IMR-90 (cell line): ENCODE measurements around the gene OSBPL1A. TPM values are rescaled to one million over a fixed set of nuclear protein-coding genes. Genes with fewer than 3 reads are reported as not detected.
A peak's percentile ranks its signal among the peaks of the same experiment; 100 is the strongest.

Experiments used
- ATAC-seq: fragments of 200-7000 bp; cut with Tn5 transposase; 2 replicates; pipeline ENCODE4 v1.9.1; 2020; ENCODE audit warnings: low read depth, mild to moderate bottlenecking, moderate library complexity
- BruUV-seq: library from RNA; stranded (reverse); fragments of 400-500 nt; replicated peaks from 2 replicates; lab custom pipeline; 2021; lab: Mats Ljungman, UMichigan
- CTCF ChIA-PET: fragments of 300-600 bp; formaldehyde crosslinking; extraction: SDS; loops from one replicate; lab custom pipeline; 2021; ENCODE audit warnings: antibody characterized with exemption; lab: Yijun Ruan, JAX
- POLR2A ChIA-PET: fragments of 300-600 bp; sonication (Branson Sonifier 250); formaldehyde crosslinking; loops from one replicate; lab custom pipeline; 2022; ENCODE audit warnings: antibody characterized with exemption; ENCODE audit not compliant: unreplicated experiment; lab: Charles Lee
- DNase-seq: peaks from one replicate; pipeline ENCODE4 v3.0.0; 2013
- H2AFZ ChIP-seq: replicated peaks from 2 replicates; pipeline ENCODE3; 2013; ENCODE audit warnings: low read length, mild to moderate bottlenecking; ENCODE audit not compliant: poor library complexity
- H2AK5ac ChIP-seq: 2 replicates; pipeline ENCODE4 v1.6.1; 2013; ENCODE audit warnings: low read depth, low read length, inconsistent platforms
- H2AK9ac ChIP-seq: replicated peaks from 2 replicates; pipeline ENCODE3; 2013; ENCODE audit warnings: mild to moderate bottlenecking, low read depth, low read length, moderate library complexity; ENCODE audit not compliant: poor library complexity
- H2BK120ac ChIP-seq: 2 replicates; pipeline ENCODE4 v1.6.1; 2013; ENCODE audit warnings: low read depth, low read length, inconsistent platforms
- H2BK15ac ChIP-seq: 3 replicates; pipeline ENCODE4 v1.6.1; 2013; ENCODE audit warnings: low read depth, low read length, inconsistent platforms
- H2BK20ac ChIP-seq: 2 replicates; pipeline ENCODE4 v1.6.1; 2013; ENCODE audit warnings: low read depth, mild to moderate bottlenecking, inconsistent platforms, low read length, moderate library complexity
- H2BK5ac ChIP-seq: 2 replicates; pipeline ENCODE4 v1.6.1; 2013; ENCODE audit warnings: mild to moderate bottlenecking, low read depth, low read length, inconsistent platforms; ENCODE audit not compliant: poor library complexity, severe bottlenecking
- H3K14ac ChIP-seq: replicated peaks from 2 replicates; pipeline ENCODE4 v1.6.1; 2013; ENCODE audit warnings: low read depth, low read length, inconsistent platforms
- H3K18ac ChIP-seq: 2 replicates; pipeline ENCODE4 v1.6.1; 2013; ENCODE audit warnings: low read depth, low read length, control low read depth
- H3K23ac ChIP-seq: 2 replicates; pipeline ENCODE4 v1.6.1; 2013; ENCODE audit warnings: low read depth, low read length, inconsistent platforms
- H3K27ac ChIP-seq: 2 replicates; pipeline ENCODE4 v1.5.1; 2013; ENCODE audit warnings: mild to moderate bottlenecking, control low read depth, low read length; ENCODE audit not compliant: insufficient read depth
- H3K27me3 ChIP-seq: 2 replicates; pipeline ENCODE4 v1.6.1; 2013; ENCODE audit warnings: low read length; ENCODE audit not compliant: control insufficient read depth, insufficient read depth
- H3K36me3 ChIP-seq: 2 replicates; pipeline ENCODE4 v1.6.1; 2013; ENCODE audit warnings: low read length, mixed read lengths; ENCODE audit not compliant: control insufficient read depth, insufficient read depth
- H3K4ac ChIP-seq: 2 replicates; pipeline ENCODE4 v1.6.1; 2013; ENCODE audit warnings: low read depth, low read length, inconsistent platforms
- H3K4me1 ChIP-seq: 2 replicates; pipeline ENCODE4 v1.6.1; 2013; ENCODE audit warnings: low read length, mixed read lengths; ENCODE audit not compliant: control insufficient read depth, insufficient read depth
- H3K4me2 ChIP-seq: 2 replicates; pipeline ENCODE4 v1.6.1; 2013; ENCODE audit warnings: low read depth, mild to moderate bottlenecking, control low read depth, low read length, moderate library complexity
- H3K4me3 ChIP-seq: 2 replicates; pipeline ENCODE4 v1.5.1; 2013; ENCODE audit warnings: low read depth, mild to moderate bottlenecking, control low read depth, low read length, moderate library complexity; ENCODE audit not compliant: insufficient read depth
- H3K56ac ChIP-seq: 2 replicates; pipeline ENCODE4 v1.6.1; 2013; ENCODE audit warnings: low read length, inconsistent platforms; ENCODE audit not compliant: insufficient read depth; ENCODE audit errors: extremely low read depth
- H3K79me1 ChIP-seq, 2 experiments: 2 replicates each; pipeline ENCODE4 v1.6.1; 2013; ENCODE audit warnings: low read length in 2 of 2, inconsistent platforms in 1 of 2, low read depth in 1 of 2
- H3K9ac ChIP-seq: 2 replicates; pipeline ENCODE4 v1.6.1; 2013; ENCODE audit warnings: low read depth, low read length, control low read depth
- H3K9me1 ChIP-seq: 2 replicates; pipeline ENCODE4 v1.6.1; 2013; ENCODE audit warnings: low read length, inconsistent platforms; ENCODE audit not compliant: insufficient read depth
- H3K9me3 ChIP-seq: 2 replicates; pipeline ENCODE4 v1.6.1; 2013; ENCODE audit warnings: low read length; ENCODE audit not compliant: control insufficient read depth, insufficient read depth
- H4K20me1 ChIP-seq: 2 replicates; pipeline ENCODE4 v1.6.1; 2013; ENCODE audit warnings: low read length, inconsistent platforms; ENCODE audit not compliant: insufficient read depth
- H4K5ac ChIP-seq: 2 replicates; pipeline ENCODE4 v1.6.1; 2013; ENCODE audit warnings: mild to moderate bottlenecking, low read depth, low read length, control low read depth
- H4K8ac ChIP-seq, 2 experiments: 2 replicates each; pipeline ENCODE4 v1.6.1; 2013; ENCODE audit warnings: low read depth in 2 of 2, low read length in 2 of 2, control low read depth in 1 of 2, inconsistent platforms in 1 of 2
- H4K91ac ChIP-seq: 2 replicates; pipeline ENCODE4 v1.6.1; 2013; ENCODE audit warnings: low read depth, low read length, inconsistent platforms; ENCODE audit not compliant: insufficient read depth
- BHLHE40 ChIP-seq: fragments of 150-350 bp; IDR thresholded peaks from 2 replicates; pipeline ENCODE4 v1.6.1; 2016; ENCODE audit warnings: mild to moderate bottlenecking, low read depth, low read length
- CEBPB ChIP-seq: IDR thresholded peaks from 2 replicates; pipeline ENCODE4 v1.6.1; 2012; ENCODE audit warnings: low read depth, low read length, improper control_type of control experiment
- CHD1 ChIP-seq: IDR thresholded peaks from 2 replicates; pipeline ENCODE4 v1.6.1; 2012; ENCODE audit warnings: low read depth, low read length, improper control_type of control experiment
- MAZ ChIP-seq: IDR thresholded peaks from 2 replicates; pipeline ENCODE4 v1.6.1; 2012; ENCODE audit warnings: low read depth, mild to moderate bottlenecking, low read length, improper control_type of control experiment, moderate library complexity, borderline replicate concordance
- NFE2L2 ChIP-seq: fragments of 150-350 bp; IDR thresholded peaks from 2 replicates; pipeline ENCODE4 v1.6.1; 2016; ENCODE audit warnings: low read depth, mild to moderate bottlenecking, low read length
- POLR2A ChIP-seq: IDR thresholded peaks from 2 replicates; pipeline ENCODE4 v1.6.1; 2012; ENCODE audit warnings: mild to moderate bottlenecking, low read depth, low read length
- RFX5 ChIP-seq: IDR thresholded peaks from 2 replicates; pipeline ENCODE4 v1.8.0; 2012; ENCODE audit warnings: low read depth, mild to moderate bottlenecking, low read length, moderate library complexity
- WGBS, 2 experiments: methylation state at CpG; one replicate each; pipeline versions ENCODE4 v1.1.5 to v1.1.7; 2013; ENCODE audit warnings: missing lambda C conversion rate in 2 of 2; ENCODE audit not compliant: insufficient read length in 1 of 2; ENCODE audit errors: extremely low coverage in 2 of 2; 5-methylcytosine and 5-hydroxymethylcytosine counted together
- dilution Hi-C: fragments of 300-500 bp; cut with HindIII; formaldehyde crosslinking; loops from one replicate; pipeline ENCODE4 v1.14.3; 2018; ENCODE audit warnings: low sequenced_read_pairs; ENCODE audit not compliant: unreplicated experiment
- in situ Hi-C: fragments of 300-500 bp; cut with MboI; formaldehyde crosslinking; loops from 3 replicates; pipeline ENCODE4 v1.14.3; 2019; ENCODE audit warnings: low sequenced_read_pairs, inconsistent platforms, mixed read lengths
- intact Hi-C: fragments of 100-400 bp; cut with micrococcal nuclease; formaldehyde crosslinking; loops from 2 replicates; pipeline ENCODE4 v1.10.0; 2022
- polyA plus RNA-seq, 3 experiments: library from polyadenylated mRNA; depleted of rRNA; stranded (reverse); fragments of >200 nt; gene quantifications; 2 replicates each; pipeline ENCODE4 v1.2.3, GENCODE V29; 2012; ENCODE audit warnings: low replicate concordance in 1 of 3
- total RNA-seq: library from RNA; depleted of rRNA; stranded (reverse); fragments of >200 nt; gene quantifications from 2 replicates; pipeline ENCODE4 v1.2.3, GENCODE V29; 2012

OSBPL1A gene
- total and polyA plus RNA-seq, 2 of the 4 experiments (the other 2 are of a cell fraction): 29.4 to 70.4 TPM

DNA sequence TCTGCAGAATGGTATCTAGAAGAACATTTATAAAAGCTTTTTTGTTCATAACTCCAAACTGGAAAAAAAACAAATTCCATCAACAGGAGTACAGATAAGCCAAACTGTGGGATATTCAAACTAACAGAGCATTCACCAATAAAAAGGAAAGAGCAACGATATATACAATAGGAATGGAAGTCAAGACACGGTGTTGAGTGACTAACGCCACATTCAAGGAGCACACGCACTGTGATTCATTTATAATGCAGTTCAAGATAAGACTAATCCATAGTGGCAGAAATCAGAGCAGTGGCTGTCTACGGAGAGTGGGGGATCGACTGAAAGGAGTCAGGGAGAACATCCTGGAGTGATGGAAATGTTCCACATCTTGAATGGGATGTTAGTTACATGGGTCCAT lies 188.1 kb downstream of the OSBPL1A start:
- DNase-seq (peak; percentile 42), ATAC-seq (no peak)
- no peaks in the 10 kb centered on the region for H4K20me1 ChIP-seq
- H3K36me3 ChIP-seq: no peaks in the 10 kb centered on the region
- no peak overlapping the region for H3K4ac ChIP-seq
- no CpG with 5 or more reads among the region's 6 CpGs for WGBS, 2 experiments
- H2BK20ac ChIP-seq: no peak overlapping the region
- intact Hi-C loops: no loop called here
- H3K9me3 ChIP-seq: no peaks in the 10 kb centered on the region
- no peak overlapping the region for H3K14ac ChIP-seq
- H3K4me2 ChIP-seq: no peak overlapping the region
- no peaks in the 10 kb centered on the region for H3K27me3 ChIP-seq
- no peak overlapping the region; the same call in 1 of the 2 replicates for H2AK5ac ChIP-seq
- 0 out of 3 replicates have a peak overlapping the region, but pooled peaks have one; percentile 29 for H2BK15ac ChIP-seq
- H4K5ac ChIP-seq: no peak overlapping the region
- H3K23ac ChIP-seq: no peak overlapping the region
- in situ Hi-C loops: no loop called here
- POLR2A ChIA-PET: no interaction called here
- H3K4me1 ChIP-seq: peaks cover 9% of the 10 kb centered on the region; the same call in 1 of the 2 replicates
- BruUV-seq: no TSS peak
- peaks cover 7% of the 10 kb centered on the region for H3K9me1 ChIP-seq
- no peak overlapping the region for H2BK120ac ChIP-seq
- no peak overlapping the region for H3K4me3 ChIP-seq
- peak overlapping the region; percentile 29 for H2BK5ac ChIP-seq
- CTCF ChIA-PET: no interaction called here
- no peak overlapping the region for H3K9ac ChIP-seq
- H4K91ac ChIP-seq: no peak overlapping the region
- no peak overlapping the region for H2AK9ac ChIP-seq
- H3K79me1 ChIP-seq: peaks cover 0 to 29% of the 10 kb centered on the region in 2 experiments; a peak in 3 of 4 replicates
- no peak overlapping the region for H2AFZ ChIP-seq
- H3K56ac ChIP-seq: no peak overlapping the region
- TF ChIP-seq RFX5 (no peak), CEBPB (no peak), MAZ (no peak), BHLHE40 (no peak), NFE2L2 (no peak), POLR2A (no peak), CHD1 (no peak)
- H3K18ac ChIP-seq: no peak overlapping the region
- no peak overlapping the region for H3K27ac ChIP-seq
- dilution Hi-C loops: no loop called here
- no peak overlapping the region for H4K8ac ChIP-seq
